ENCODE measurements around the gene MAGI2.

MAGI2 gene

GRCh38 chr7:79465551-79465950, 12.1 kb upstream of the MAGI2 start:
- Histone ChIP-seq H3K36me3 (replicated peaks) (no peaks in the 10 kb centered on the region), H3K27me3 (replicated peaks) (no peaks in the 10 kb centered on the region), H3K27ac (no peak overlapping the region), H3K4me3 (ENCODE audit: low read depth, low read length) (no peak overlapping the region)
- in situ Hi-C loops (cut with HindIII; ENCODE audit: low pct_ligation_motif_present, low sequenced_read_pairs): no loop called here
- no peak for DNase-seq
- TF ChIP-seq CTCF (IDR thresholded peaks at IDR 0.05; ENCODE audit: low read depth, low read length, missing control alignments): no peak

DNA sequence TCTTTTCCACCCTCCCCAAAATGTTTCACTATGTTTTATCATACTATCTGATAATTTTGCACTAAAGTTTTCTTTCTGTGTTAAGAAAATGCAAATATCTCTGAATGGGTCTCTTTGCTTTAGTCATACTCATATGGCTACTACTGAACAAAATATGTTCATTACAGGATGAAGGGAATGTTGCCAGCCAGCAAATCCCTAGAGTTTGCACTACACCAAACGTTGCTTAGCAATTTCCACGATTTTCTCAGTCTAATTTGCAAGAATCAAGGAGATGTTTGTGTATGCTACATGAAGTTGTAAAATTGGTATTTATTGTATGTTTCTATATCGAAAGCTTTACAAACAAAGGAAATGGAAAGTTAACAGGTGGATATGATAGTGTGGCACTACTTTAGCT, 10.6 kb upstream of the MAGI2 start:
- Histone ChIP-seq H3K27ac (no peak overlapping the region), H3K4me3 (ENCODE audit: low read depth, low read length) (no peak overlapping the region), H3K27me3 (replicated peaks) (no peaks in the 10 kb centered on the region), H3K36me3 (replicated peaks) (no peaks in the 10 kb centered on the region)
- TF ChIP-seq CTCF (IDR thresholded peaks at IDR 0.05; ENCODE audit: low read depth, low read length, missing control alignments): no peak
- in situ Hi-C loops (cut with HindIII; ENCODE audit: low pct_ligation_motif_present, low sequenced_read_pairs): no loop called here
- DNase-seq: no peak

GRCh38 chr7:79462390-79462789, 8.9 kb upstream of the MAGI2 start:
- H3K36me3 ChIP-seq (replicated peaks): no peaks in the 10 kb centered on the region
- H3K27me3 ChIP-seq (replicated peaks): no peaks in the 10 kb centered on the region
- DNase-seq: no peak
- H3K27ac ChIP-seq: no peak overlapping the region
- in situ Hi-C loops (cut with HindIII; ENCODE audit: low pct_ligation_motif_present, low sequenced_read_pairs): no loop called here
- TF ChIP-seq CTCF (IDR thresholded peaks at IDR 0.05; ENCODE audit: low read depth, low read length, missing control alignments): no peak
- no peak overlapping the region for H3K4me3 ChIP-seq (ENCODE audit: low read depth, low read length)

GRCh38 chr7:79461660-79462059, 8.2 kb upstream of the MAGI2 start:
- in situ Hi-C loops (cut with HindIII; ENCODE audit: low pct_ligation_motif_present, low sequenced_read_pairs): no loop called here

GRCh38 chr7:79459381-79459780, 5.9 kb upstream of the MAGI2 start:
- Histone ChIP-seq H3K27ac (no peak overlapping the region), H3K4me3 (ENCODE audit: low read depth, low read length) (no peak overlapping the region), H3K36me3 (replicated peaks) (no peaks in the 10 kb centered on the region), H3K27me3 (replicated peaks) (no peaks in the 10 kb centered on the region)
- no peak for TF ChIP-seq CTCF (IDR thresholded peaks at IDR 0.05; ENCODE audit: low read depth, low read length, missing control alignments)
- no peak for DNase-seq
- in situ Hi-C loops (cut with HindIII; ENCODE audit: low pct_ligation_motif_present, low sequenced_read_pairs): no loop called here

More at GRCh38 chr7:79461660-79462059, 8.2 kb upstream of the MAGI2 start:
- no peak for TF ChIP-seq CTCF (IDR thresholded peaks at IDR 0.05; ENCODE audit: low read depth, low read length, missing control alignments)
- no peaks in the 10 kb centered on the region for H3K36me3 ChIP-seq (replicated peaks)
- no peak overlapping the region for H3K4me3 ChIP-seq (ENCODE audit: low read depth, low read length)
- no peak overlapping the region for H3K27ac ChIP-seq
- DNase-seq: peak; percentile 66
- H3K27me3 ChIP-seq (replicated peaks): no peaks in the 10 kb centered on the region

- DNase-seq: no peak
Observed at GRCh38 chr7:79458796-79459195, 5.3 kb upstream of the MAGI2 start.

More at GRCh38 chr7:79458796-79459195, 5.3 kb upstream of the MAGI2 start:
- no peak for TF ChIP-seq CTCF (IDR thresholded peaks at IDR 0.05; ENCODE audit: low read depth, low read length, missing control alignments)
- Histone ChIP-seq H3K27me3 (replicated peaks) (no peaks in the 10 kb centered on the region), H3K4me3 (ENCODE audit: low read depth, low read length) (no peak overlapping the region), H3K36me3 (replicated peaks) (no peaks in the 10 kb centered on the region), H3K27ac (no peak overlapping the region)
- in situ Hi-C loops (cut with HindIII; ENCODE audit: low pct_ligation_motif_present, low sequenced_read_pairs): no loop called here
